NB4 (cell line): ENCODE data around the gene ABCB6.

Experiments used
- TF ChIP-seq, protein P1 (sequence below): IDR thresholded peaks from 2 replicates; pipeline ENCODE4 v1.6.1; 2011; ENCODE audit warnings: low read depth, low read length
- TF ChIP-seq, protein P2 (sequence below): IDR thresholded peaks from one replicate; pipeline ENCODE4 v1.5.1; 2012; ENCODE audit warnings: low read depth, low read length

DNA sequence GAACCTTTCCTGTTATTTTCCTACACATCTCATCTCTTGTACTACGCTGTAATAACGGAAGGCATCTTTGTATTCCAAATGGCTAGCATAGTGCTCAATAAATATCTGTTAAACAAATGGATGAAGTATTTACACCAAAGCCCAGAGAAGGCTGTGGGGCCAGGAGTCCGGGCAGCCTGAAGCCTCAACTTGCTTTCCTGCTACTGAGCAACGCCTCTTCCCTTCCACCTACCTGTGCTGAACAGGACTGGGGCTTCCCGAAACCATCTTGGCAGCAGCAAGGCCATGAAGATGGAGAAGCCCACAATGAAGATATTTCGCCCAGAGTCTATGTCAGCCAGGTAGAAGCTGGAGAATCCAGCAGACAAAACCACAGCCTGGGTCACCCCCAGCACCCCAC lies 55.6 kb downstream of the ABCB6 start:
- TF ChIP-seq, protein P1, sequence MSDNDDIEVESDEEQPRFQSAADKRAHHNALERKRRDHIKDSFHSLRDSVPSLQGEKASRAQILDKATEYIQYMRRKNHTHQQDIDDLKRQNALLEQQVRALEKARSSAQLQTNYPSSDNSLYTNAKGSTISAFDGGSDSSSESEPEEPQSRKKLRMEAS: no peak
- TF ChIP-seq, protein P2, sequence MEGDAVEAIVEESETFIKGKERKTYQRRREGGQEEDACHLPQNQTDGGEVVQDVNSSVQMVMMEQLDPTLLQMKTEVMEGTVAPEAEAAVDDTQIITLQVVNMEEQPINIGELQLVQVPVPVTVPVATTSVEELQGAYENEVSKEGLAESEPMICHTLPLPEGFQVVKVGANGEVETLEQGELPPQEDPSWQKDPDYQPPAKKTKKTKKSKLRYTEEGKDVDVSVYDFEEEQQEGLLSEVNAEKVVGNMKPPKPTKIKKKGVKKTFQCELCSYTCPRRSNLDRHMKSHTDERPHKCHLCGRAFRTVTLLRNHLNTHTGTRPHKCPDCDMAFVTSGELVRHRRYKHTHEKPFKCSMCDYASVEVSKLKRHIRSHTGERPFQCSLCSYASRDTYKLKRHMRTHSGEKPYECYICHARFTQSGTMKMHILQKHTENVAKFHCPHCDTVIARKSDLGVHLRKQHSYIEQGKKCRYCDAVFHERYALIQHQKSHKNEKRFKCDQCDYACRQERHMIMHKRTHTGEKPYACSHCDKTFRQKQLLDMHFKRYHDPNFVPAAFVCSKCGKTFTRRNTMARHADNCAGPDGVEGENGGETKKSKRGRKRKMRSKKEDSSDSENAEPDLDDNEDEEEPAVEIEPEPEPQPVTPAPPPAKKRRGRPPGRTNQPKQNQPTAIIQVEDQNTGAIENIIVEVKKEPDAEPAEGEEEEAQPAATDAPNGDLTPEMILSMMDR: no peak
